Suprapubic skin (tissue), 4 donors: ENCODE data around the gene KLRF1. TPM values are rescaled to one million over a fixed set of nuclear protein-coding genes. Genes with fewer than 3 reads are reported as not detected.

Experiments
- DNase-seq, 2 donors: peaks; one replicate each; pipeline ENCODE4 v3.0.0-alpha.2; 2019; ENCODE audit warnings: low spot score in 2 of 2
- H3K27ac ChIP-seq: fragments of 200-600 bp; sonication (generic); one replicate; pipeline ENCODE4 v1.5.1; 2019
- H3K27me3 ChIP-seq: fragments of 200-600 bp; sonication (generic); one replicate; pipeline ENCODE4 v1.5.1; 2019
- H3K36me3 ChIP-seq: fragments of 200-600 bp; sonication (generic); one replicate; pipeline ENCODE4 v1.5.1; 2019
- H3K4me1 ChIP-seq: fragments of 200-600 bp; sonication (generic); one replicate; pipeline ENCODE4 v1.5.1; 2019
- H3K4me3 ChIP-seq: fragments of 200-600 bp; sonication (generic); one replicate; pipeline ENCODE4 v1.5.1; 2019; ENCODE audit warnings: mild to moderate bottlenecking
- H3K9me3 ChIP-seq: fragments of 200-600 bp; sonication (generic); one replicate; pipeline ENCODE4 v1.5.1; 2019
- CTCF ChIP-seq, 2 donors: fragments of 200-600 bp in 1 of 2; fragments of 450-650 bp in 1 of 2; sonication (generic) in 1 of 2; IDR thresholded peaks; one replicate each; pipeline ENCODE4 v1.5.1; 2016 to 2019; ENCODE audit warnings: antibody characterized with exemption in 2 of 2, mild to moderate bottlenecking in 1 of 2, moderate library complexity in 1 of 2
- EP300 ChIP-seq: sonication (generic); formaldehyde crosslinking; IDR thresholded peaks from one replicate; pipeline ENCODE4 v1.6.1; 2017; ENCODE audit warnings: antibody characterized with exemption
- POLR2A ChIP-seq, 2 donors: fragments of 450-650 bp; IDR thresholded peaks; one replicate each; pipeline ENCODE4 v1.6.1; 2017; ENCODE audit warnings: antibody characterized with exemption in 2 of 2, mild to moderate bottlenecking in 2 of 2, moderate library complexity in 2 of 2
- POLR2AphosphoS5 ChIP-seq, 3 donors: sonication (generic); formaldehyde crosslinking; IDR thresholded peaks; one replicate each; pipeline ENCODE4 v1.6.1; 2017; ENCODE audit warnings: antibody characterized with exemption in 3 of 3
- WGBS: methylation state at CpG from one replicate; pipeline ENCODE4 v1.1.5; 2018; 5-methylcytosine and 5-hydroxymethylcytosine counted together
- total RNA-seq, 4 donors: library from RNA; depleted of rRNA; stranded (reverse); fragments of >200 nt; gene quantifications; one replicate each; pipeline ENCODE4 v1.1.0, GENCODE V29; 2016

Gene KLRF1
- total RNA-seq, 4 donors from 2014 or later = not detected

GRCh38 chr12:9864913-9865675 is 37.8 kb downstream of the KLRF1 start:
- Histone ChIP-seq H3K4me1 (peaks cover 2% of the 10 kb centered on the region), H3K36me3 (no peaks in the 10 kb centered on the region), H3K9me3 (no peaks in the 10 kb centered on the region), H3K27ac (peak overlapping the region; percentile 3), H3K27me3 (no peaks in the 10 kb centered on the region), H3K4me3 (peak overlapping the region; percentile 48)
- TF ChIP-seq CTCF (IDR thresholded peaks at IDR 0.05) (no peak), EP300 (no peak), POLR2AphosphoS5 (IDR thresholded peaks at IDR 0.05) (no peak), POLR2A (IDR thresholded peaks at IDR 0.05) (no peak)
- WGBS = 55% methylated on average over 4 of the region's 4 CpGs
- no peak for DNase-seq

GRCh38 chr12:9866860-9867269 is 39.6 kb downstream of the KLRF1 start:
- H3K4me3 ChIP-seq = peak overlapping the region; percentile 48
- TF ChIP-seq CTCF (IDR thresholded peaks at IDR 0.05) = no peak
- TF ChIP-seq POLR2AphosphoS5 (IDR thresholded peaks at IDR 0.05) = no peak
- no peak for TF ChIP-seq EP300
- TF ChIP-seq POLR2A (IDR thresholded peaks at IDR 0.05) = no peak
- WGBS = 38% methylated on average over 4 of the region's 4 CpGs
- H3K9me3 ChIP-seq = no peaks in the 10 kb centered on the region
- DNase-seq = no peak
- no peaks in the 10 kb centered on the region for H3K36me3 ChIP-seq
- no peaks in the 10 kb centered on the region for H3K27me3 ChIP-seq
- H3K4me1 ChIP-seq = peaks cover 19% of the 10 kb centered on the region
- peak overlapping the region; percentile 94 for H3K27ac ChIP-seq

GRCh38 chr12:9867531-9867930 is 40.2 kb downstream of the KLRF1 start:
- Histone ChIP-seq H3K9me3 (no peaks in the 10 kb centered on the region), H3K4me1 (peaks cover 26% of the 10 kb centered on the region), H3K27me3 (no peaks in the 10 kb centered on the region), H3K36me3 (no peaks in the 10 kb centered on the region), H3K4me3 (peak overlapping the region; percentile 48), H3K27ac (peak overlapping the region; percentile 94)
- no peak for DNase-seq
- no peak for TF ChIP-seq EP300
- no peak for TF ChIP-seq CTCF (IDR thresholded peaks at IDR 0.05)
- TF ChIP-seq POLR2A (IDR thresholded peaks at IDR 0.05) = no peak
- no peak for TF ChIP-seq POLR2AphosphoS5 (IDR thresholded peaks at IDR 0.05)
- WGBS = 16% methylated on average over 4 of the region's 4 CpGs

GRCh38 chr12:9868311-9868801 is 41.1 kb downstream of the KLRF1 start:
- H3K9me3 ChIP-seq = no peaks in the 10 kb centered on the region
- H3K4me3 ChIP-seq = peak overlapping the region; percentile 48
- no peaks in the 10 kb centered on the region for H3K36me3 ChIP-seq
- peak overlapping the region; percentile 94 for H3K27ac ChIP-seq
- 37% methylated on average over 11 of the region's 11 CpGs for WGBS
- H3K27me3 ChIP-seq = no peaks in the 10 kb centered on the region
- H3K4me1 ChIP-seq = peaks cover 29% of the 10 kb centered on the region
- no peak for DNase-seq
- TF ChIP-seq EP300 = no peak
- no peak for TF ChIP-seq POLR2AphosphoS5 (IDR thresholded peaks at IDR 0.05)
- TF ChIP-seq POLR2A (IDR thresholded peaks at IDR 0.05) = no peak
- TF ChIP-seq CTCF (IDR thresholded peaks at IDR 0.05) = no peak

GRCh38 chr12:9868951-9869306 is 41.6 kb downstream of the KLRF1 start:
- WGBS = 17% methylated on average over 4 of the region's 4 CpGs
- no peaks in the 10 kb centered on the region for H3K36me3 ChIP-seq
- H3K27ac ChIP-seq = peak overlapping the region; percentile 94
- no peaks in the 10 kb centered on the region for H3K27me3 ChIP-seq
- H3K9me3 ChIP-seq = no peaks in the 10 kb centered on the region
- DNase-seq = no peak
- peaks cover 30% of the 10 kb centered on the region for H3K4me1 ChIP-seq
- peak overlapping the region; percentile 48 for H3K4me3 ChIP-seq
- no peak for TF ChIP-seq POLR2A (IDR thresholded peaks at IDR 0.05)
- TF ChIP-seq EP300 = no peak
- TF ChIP-seq POLR2AphosphoS5 (IDR thresholded peaks at IDR 0.05) = no peak
- no peak for TF ChIP-seq CTCF (IDR thresholded peaks at IDR 0.05)
